SK-N-SH (cell line): Measurements from ENCODE around the gene FARSB. TPM values are rescaled to one million over a fixed set of nuclear protein-coding genes. Genes with fewer than 3 reads are reported as not detected.
A peak's percentile ranks its signal among the peaks of the same experiment; 100 is the strongest.

Experiments used
- CTCF ChIA-PET: fragments of 300-600, 350-600 bp; formaldehyde crosslinking; extraction: SDS; loops from one replicate; lab custom pipeline; 2021; lab: Yijun Ruan, JAX
- POLR2A ChIA-PET: fragments of 350-600 bp; sonication (Branson Sonifier 250); formaldehyde crosslinking; extraction: SDS; loops from one replicate; lab custom pipeline; 2020; ENCODE audit warnings: antibody characterized with exemption, inconsistent platforms; lab: Yijun Ruan, JAX
- DNase-seq: peaks from one replicate; pipeline ENCODE4 v3.0.0; 2012
- H2AFZ ChIP-seq: fragments of 200-600 bp; sonication (generic); 2 replicates; pipeline ENCODE4 v1.8.1; 2016; ENCODE audit warnings: antibody characterized with exemption, mild to moderate bottlenecking, low read depth
- H3F3A ChIP-seq: fragments of 200-600 bp; sonication (generic); replicated peaks from 2 replicates; pipeline ENCODE3; 2016; ENCODE audit warnings: antibody characterized with exemption, mild to moderate bottlenecking; ENCODE audit not compliant: insufficient read depth
- H3K27ac ChIP-seq, 2 experiments: fragments of 200-500 bp in 1 of 2; fragments of 200-600 bp in 1 of 2; sonication (Bioruptor generic) in 1 of 2; sonication (generic), shearing (Covaris generic) in 1 of 2; 2 replicates each; pipeline versions ENCODE4 v1.5.1 to v1.6.1; 2014 to 2016; ENCODE audit warnings: low read depth in 2 of 2, inconsistent platforms in 1 of 2, low read length in 1 of 2, mild to moderate bottlenecking in 1 of 2, mixed read lengths in 1 of 2
- H3K27me3 ChIP-seq: fragments of 200-600 bp; sonication (generic), shearing (Covaris generic); 2 replicates; pipeline ENCODE4 v1.6.1; 2016; ENCODE audit warnings: mixed run types; ENCODE audit not compliant: insufficient read depth
- H3K36me3 ChIP-seq, 2 experiments: fragments of 200-500 bp in 1 of 2; fragments of 200-600 bp in 1 of 2; sonication (Bioruptor generic) in 1 of 2; sonication (generic) in 1 of 2; replicated peaks in 1 of 2; 2 replicates each; pipeline versions ENCODE3 to v1.5.1; 2014 to 2016; ENCODE audit warnings: low read length in 1 of 2, mild to moderate bottlenecking in 1 of 2; ENCODE audit not compliant: insufficient read depth in 2 of 2, control insufficient read depth in 1 of 2
- H3K4me1 ChIP-seq, 2 experiments: fragments of 200-500 bp in 1 of 2; fragments of 200-600 bp in 1 of 2; sonication (Bioruptor generic) in 1 of 2; sonication (generic), shearing (Covaris generic) in 1 of 2; 2 replicates each; pipeline versions ENCODE4 v1.5.1 to v1.6.1; 2014 to 2016; ENCODE audit warnings: low read depth in 1 of 2, low read length in 1 of 2, mixed run types in 1 of 2; ENCODE audit not compliant: insufficient read depth in 2 of 2, control insufficient read depth in 1 of 2
- H3K4me2 ChIP-seq: fragments of 200-600 bp; sonication (generic), shearing (Covaris generic); 2 replicates; pipeline ENCODE4 v1.6.1; 2017; ENCODE audit warnings: mixed run types
- H3K4me3 ChIP-seq, 2 experiments: fragments of 200-500 bp in 1 of 2; fragments of 200-600 bp in 1 of 2; sonication (Bioruptor generic) in 1 of 2; sonication (generic), shearing (Covaris generic) in 1 of 2; 2 replicates each; pipeline versions ENCODE4 v1.5.1 to v1.8.1; 2014 to 2016; ENCODE audit warnings: low read depth in 2 of 2, inconsistent platforms in 1 of 2, low read length in 1 of 2, mild to moderate bottlenecking in 1 of 2, mixed read lengths in 1 of 2, moderate library complexity in 1 of 2
- H3K79me2 ChIP-seq: fragments of 200-600 bp; sonication (generic); 2 replicates; pipeline ENCODE4 v1.8.1; 2017; ENCODE audit warnings: mild to moderate bottlenecking; ENCODE audit not compliant: insufficient read depth
- H3K9ac ChIP-seq: fragments of 200-600 bp; sonication (generic); 2 replicates; pipeline ENCODE4 v1.6.1; 2017; ENCODE audit warnings: mixed run types
- H3K9me2 ChIP-seq: fragments of 200-600 bp; sonication (generic); 2 replicates; pipeline ENCODE4 v1.6.1; 2017; ENCODE audit warnings: mixed run types
- H3K9me3 ChIP-seq: fragments of 200-600 bp; sonication (generic); 2 replicates; pipeline ENCODE4 v1.6.1; 2017; ENCODE audit warnings: mixed run types, mild to moderate bottlenecking, moderate library complexity
- H4K20me1 ChIP-seq: fragments of 200-600 bp; sonication (generic); 2 replicates; pipeline ENCODE4 v1.6.1; 2017; ENCODE audit warnings: mild to moderate bottlenecking, mixed run types; ENCODE audit not compliant: insufficient read depth
- ELF1 ChIP-seq: IDR thresholded peaks from 2 replicates; pipeline ENCODE4 v1.4.0; 2012
- EP300 ChIP-seq, 2 experiments: IDR thresholded peaks; 2 replicates each; pipeline versions ENCODE4 v1.4.0 to v1.6.1; 2012; ENCODE audit warnings: borderline replicate concordance in 1 of 2, low read depth in 1 of 2, low read length in 1 of 2
- FOSL2 ChIP-seq: IDR thresholded peaks from 2 replicates; pipeline ENCODE4 v1.4.0; 2012; ENCODE audit warnings: low read depth, mild to moderate bottlenecking, moderate library complexity, borderline replicate concordance
- FOXJ3 ChIP-seq: sonication (generic); formaldehyde crosslinking; IDR thresholded peaks from 2 replicates; pipeline ENCODE4 v1.5.1; 2020; ENCODE audit warnings: mild to moderate bottlenecking, missing genetic modification reagents
- FOXM1 ChIP-seq: IDR thresholded peaks from 2 replicates; pipeline ENCODE4 v1.4.0; 2012; ENCODE audit warnings: low read depth, mild to moderate bottlenecking
- JUND ChIP-seq: IDR thresholded peaks from 2 replicates; pipeline ENCODE4 v1.4.0; 2012
- MEF2A ChIP-seq: IDR thresholded peaks from 2 replicates; pipeline ENCODE4 v1.4.0; 2012; ENCODE audit warnings: low read depth, borderline replicate concordance
- MXI1 ChIP-seq: IDR thresholded peaks from 2 replicates; pipeline ENCODE4 v1.6.1; 2012; ENCODE audit warnings: mild to moderate bottlenecking, low read depth, low read length, improper control_type of control experiment
- NFIC ChIP-seq: IDR thresholded peaks from 2 replicates; pipeline ENCODE4 v1.4.0; 2012; ENCODE audit warnings: borderline replicate concordance
- POLR2AphosphoS5 ChIP-seq: IDR thresholded peaks from 2 replicates; pipeline ENCODE4 v1.6.1; 2012; ENCODE audit warnings: low read depth, low read length
- RAD21 ChIP-seq: IDR thresholded peaks from 2 replicates; pipeline ENCODE4 v1.6.1; 2012; ENCODE audit warnings: mild to moderate bottlenecking, low read length
- RXRA ChIP-seq: IDR thresholded peaks from 2 replicates; pipeline ENCODE4 v1.4.0; 2012; ENCODE audit warnings: low read depth, mild to moderate bottlenecking, borderline replicate concordance
- SIN3A ChIP-seq: IDR thresholded peaks from 2 replicates; pipeline ENCODE4 v1.6.1; 2012; ENCODE audit warnings: low read depth, mild to moderate bottlenecking, low read length, moderate library complexity, borderline replicate concordance
- TCF12 ChIP-seq: IDR thresholded peaks from 2 replicates; pipeline ENCODE4 v1.4.0; 2012
- WGBS: methylation state at CpG from one replicate; pipeline ENCODE4 v1.1.6; 2017; ENCODE audit warnings: low lambda C conversion rate; 5-methylcytosine and 5-hydroxymethylcytosine counted together
- polyA plus RNA-seq, 3 experiments: library from polyadenylated mRNA; depleted of rRNA; stranded (reverse); fragments of >200 nt; gene quantifications; 2 replicates each; pipeline ENCODE4 v1.2.3, GENCODE V29; 2012
- TF ChIP-seq, protein P1 (sequence below): IDR thresholded peaks from 2 replicates; pipeline ENCODE4; 2012
- TF ChIP-seq, protein P2 (sequence below): IDR thresholded peaks from 2 replicates; pipeline ENCODE4 v1.6.1; 2012; ENCODE audit warnings: mild to moderate bottlenecking, low read depth, low read length, moderate library complexity

The FARSB gene
- polyA plus RNA-seq, 1 of the 3 experiments (the other 2 are of a cell fraction): 15.4 TPM

DNA sequence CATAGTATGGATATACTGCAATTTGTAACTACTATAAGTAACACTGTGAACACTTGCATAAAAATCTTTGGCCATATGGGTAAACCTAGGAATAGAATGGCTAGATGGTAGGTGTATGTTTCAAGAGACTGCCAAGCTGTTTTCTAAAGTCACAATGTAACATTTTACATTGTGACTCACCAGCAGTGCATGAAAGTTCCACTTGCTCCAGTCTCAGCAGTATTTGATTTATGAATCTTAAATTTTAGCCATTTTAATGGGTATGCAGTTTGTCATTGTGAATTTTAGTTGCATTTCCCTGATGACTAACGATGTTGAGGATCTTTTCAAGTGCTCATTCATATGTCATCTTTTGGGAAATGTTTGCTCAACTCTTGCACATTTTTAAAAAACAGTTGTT lies 86.1 kb downstream of the FARSB start:
- Histone ChIP-seq H3K36me3 (peaks cover 20 to 26% of the 10 kb centered on the region in 2 experiments), H3K4me3 (no peak overlapping the region), H3K79me2 (no peaks in the 10 kb centered on the region), H3K9me2 (no peaks in the 10 kb centered on the region), H3K9ac (no peak overlapping the region), H4K20me1 (no peaks in the 10 kb centered on the region), H3K9me3 (no peaks in the 10 kb centered on the region), H3K4me2 (peak overlapping the region; percentile 30; the same call in 1 of the 2 replicates), H3K4me1 (peaks cover 3 to 18% of the 10 kb centered on the region in 2 experiments; a peak in 3 of 4 replicates), H3F3A (peaks cover 13% of the 10 kb centered on the region), H3K27ac (peak overlapping the region in 1 of 2 experiments; percentile 21; a peak in 1 of 4 replicates), H2AFZ (no peak overlapping the region), H3K27me3 (no peaks in the 10 kb centered on the region)
- ChIA-PET POLR2A (no interaction called here), CTCF (interaction anchor here (0.7 to 2.3 kb wide), 3 partner anchors 8 to 279 kb away, joined by 3 to 19 read pairs (median 6); no protein-coding TSS in a partner anchor)
- TF ChIP-seq RXRA (no peak), FOSL2 (peak; percentile 64; the same call in 1 of the 2 replicates), TCF12 (peak; percentile 75), MEF2A (no peak), POLR2AphosphoS5 (peak; percentile 40; the same call in 1 of the 2 replicates), JUND (peak; percentile 68), FOXM1 (no peak), RAD21 (no peak), SIN3A (no peak), FOXJ3 (CRISPR knock-in tag) (no peak), EP300 (IDR thresholded peaks at IDR 0.05; ENCODE audit: borderline replicate concordance in 1 of 2, low read depth in 1 of 2, low read length in 1 of 2) (peak; percentile 9 to 51; a peak in 1 of 4 replicates), NFIC (peak; percentile 62; the same call in 1 of the 2 replicates)
- TF ChIP-seq, protein P1, sequence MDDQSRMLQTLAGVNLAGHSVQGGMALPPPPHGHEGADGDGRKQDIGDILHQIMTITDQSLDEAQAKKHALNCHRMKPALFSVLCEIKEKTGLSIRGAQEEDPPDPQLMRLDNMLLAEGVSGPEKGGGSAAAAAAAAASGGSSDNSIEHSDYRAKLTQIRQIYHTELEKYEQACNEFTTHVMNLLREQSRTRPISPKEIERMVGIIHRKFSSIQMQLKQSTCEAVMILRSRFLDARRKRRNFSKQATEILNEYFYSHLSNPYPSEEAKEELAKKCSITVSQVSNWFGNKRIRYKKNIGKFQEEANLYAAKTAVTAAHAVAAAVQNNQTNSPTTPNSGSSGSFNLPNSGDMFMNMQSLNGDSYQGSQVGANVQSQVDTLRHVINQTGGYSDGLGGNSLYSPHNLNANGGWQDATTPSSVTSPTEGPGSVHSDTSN: peak; percentile 90
- no peak for DNase-seq
- WGBS: 17% methylated on average over 1 of the region's 1 CpG

DNA sequence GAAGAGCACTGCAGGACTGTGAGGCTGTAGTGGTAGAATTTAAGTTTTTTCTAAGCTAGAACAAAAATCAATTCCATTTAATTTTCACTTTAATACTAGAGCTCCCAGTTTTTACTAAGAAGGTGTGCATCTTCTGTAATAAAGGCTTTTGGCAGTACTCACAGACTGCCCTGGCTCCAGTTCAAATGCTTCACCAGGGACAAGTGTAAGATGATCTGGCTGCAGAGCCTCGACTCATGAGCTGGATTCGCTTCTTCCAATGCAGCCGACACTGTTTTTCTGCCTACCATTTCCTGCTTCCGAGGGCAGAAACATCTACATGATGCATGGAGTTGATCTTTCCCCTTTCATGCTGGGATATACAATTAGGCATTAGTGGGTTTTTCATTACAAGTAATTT lies 87.0 kb downstream of the FARSB start:
- H3K79me2 ChIP-seq: no peaks in the 10 kb centered on the region
- 25% methylated on average over 4 of the region's 4 CpGs for WGBS
- no peak overlapping the region for H3K4me3 ChIP-seq
- no peak overlapping the region for H3K9ac ChIP-seq
- no peaks in the 10 kb centered on the region for H3K9me3 ChIP-seq
- peaks cover 13% of the 10 kb centered on the region for H3F3A ChIP-seq
- H3K9me2 ChIP-seq: no peaks in the 10 kb centered on the region
- POLR2A ChIA-PET: no interaction called here
- H4K20me1 ChIP-seq: no peaks in the 10 kb centered on the region
- TF ChIP-seq MXI1 (no peak), ELF1 (0 out of 2 replicates have a peak, but pooled peaks have one; percentile 23), NFIC (peak; percentile 76), FOXJ3 (CRISPR knock-in tag) (no peak), TCF12 (peak; percentile 17; the same call in 1 of the 2 replicates)
- TF ChIP-seq, protein P1: peak; percentile 34; the same call in 1 of the 2 replicates
- TF ChIP-seq, protein P2, sequence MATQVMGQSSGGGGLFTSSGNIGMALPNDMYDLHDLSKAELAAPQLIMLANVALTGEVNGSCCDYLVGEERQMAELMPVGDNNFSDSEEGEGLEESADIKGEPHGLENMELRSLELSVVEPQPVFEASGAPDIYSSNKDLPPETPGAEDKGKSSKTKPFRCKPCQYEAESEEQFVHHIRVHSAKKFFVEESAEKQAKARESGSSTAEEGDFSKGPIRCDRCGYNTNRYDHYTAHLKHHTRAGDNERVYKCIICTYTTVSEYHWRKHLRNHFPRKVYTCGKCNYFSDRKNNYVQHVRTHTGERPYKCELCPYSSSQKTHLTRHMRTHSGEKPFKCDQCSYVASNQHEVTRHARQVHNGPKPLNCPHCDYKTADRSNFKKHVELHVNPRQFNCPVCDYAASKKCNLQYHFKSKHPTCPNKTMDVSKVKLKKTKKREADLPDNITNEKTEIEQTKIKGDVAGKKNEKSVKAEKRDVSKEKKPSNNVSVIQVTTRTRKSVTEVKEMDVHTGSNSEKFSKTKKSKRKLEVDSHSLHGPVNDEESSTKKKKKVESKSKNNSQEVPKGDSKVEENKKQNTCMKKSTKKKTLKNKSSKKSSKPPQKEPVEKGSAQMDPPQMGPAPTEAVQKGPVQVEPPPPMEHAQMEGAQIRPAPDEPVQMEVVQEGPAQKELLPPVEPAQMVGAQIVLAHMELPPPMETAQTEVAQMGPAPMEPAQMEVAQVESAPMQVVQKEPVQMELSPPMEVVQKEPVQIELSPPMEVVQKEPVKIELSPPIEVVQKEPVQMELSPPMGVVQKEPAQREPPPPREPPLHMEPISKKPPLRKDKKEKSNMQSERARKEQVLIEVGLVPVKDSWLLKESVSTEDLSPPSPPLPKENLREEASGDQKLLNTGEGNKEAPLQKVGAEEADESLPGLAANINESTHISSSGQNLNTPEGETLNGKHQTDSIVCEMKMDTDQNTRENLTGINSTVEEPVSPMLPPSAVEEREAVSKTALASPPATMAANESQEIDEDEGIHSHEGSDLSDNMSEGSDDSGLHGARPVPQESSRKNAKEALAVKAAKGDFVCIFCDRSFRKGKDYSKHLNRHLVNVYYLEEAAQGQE: no peak
- H3K27me3 ChIP-seq: no peaks in the 10 kb centered on the region
- H3K36me3 ChIP-seq: peaks cover 20 to 26% of the 10 kb centered on the region in 2 experiments
- CTCF ChIA-PET: interaction anchor here (1.4 kb wide), 1 partner anchor 251 kb away, joined by 6 read pairs; no protein-coding TSS in a partner anchor
- peaks cover 3 to 18% of the 10 kb centered on the region in 2 experiments; a peak in 3 of 4 replicates for H3K4me1 ChIP-seq
- H2AFZ ChIP-seq: no peak overlapping the region
- H3K27ac ChIP-seq: no peak overlapping the region; a peak in 1 of 4 replicates
- no peak for DNase-seq
- H3K4me2 ChIP-seq: peak overlapping the region; percentile 30; the same call in 1 of the 2 replicates
